Liver (tissue), 9 donors: ENCODE measurements around the gene FAM13A. TPM values are rescaled to one million over a fixed set of nuclear protein-coding genes. Genes with fewer than 3 reads are reported as not detected.
A peak's percentile ranks its signal among the peaks of the same experiment; 100 is the strongest.

Experiments
- DNase-seq: peaks from one replicate; pipeline ENCODE4 v3.0.0-alpha.2; 2017; ENCODE audit warnings: low spot score
- H3K27ac ChIP-seq, 2 donors: one replicate each; pipeline ENCODE4 v1.7.0; 2013; ENCODE audit warnings: inconsistent platforms in 2 of 2, low read length in 2 of 2, control low read depth in 1 of 2, low read depth in 1 of 2, mild to moderate bottlenecking in 1 of 2
- H3K27me3 ChIP-seq, 4 donors: one replicate each; pipeline versions ENCODE4 v1.6.1 to v1.7.0; 2013; ENCODE audit warnings: low read length in 3 of 4, inconsistent platforms in 1 of 4, mild to moderate bottlenecking in 1 of 4, moderate library complexity in 1 of 4; ENCODE audit not compliant: control insufficient read depth in 4 of 4, insufficient read depth in 4 of 4
- H3K36me3 ChIP-seq, 4 donors: one replicate each; pipeline versions ENCODE4 v1.6.1 to v1.7.0; 2013; ENCODE audit warnings: low read length in 3 of 4, mild to moderate bottlenecking in 3 of 4, low read depth in 1 of 4, moderate library complexity in 1 of 4; ENCODE audit not compliant: control insufficient read depth in 4 of 4, insufficient read depth in 3 of 4
- H3K4me1 ChIP-seq, 4 donors: one replicate each; pipeline versions ENCODE4 v1.6.1 to v1.7.0; 2013; ENCODE audit warnings: low read length in 3 of 4, mild to moderate bottlenecking in 3 of 4, moderate library complexity in 1 of 4; ENCODE audit not compliant: control insufficient read depth in 4 of 4, insufficient read depth in 4 of 4
- H3K4me3 ChIP-seq, 3 donors: one replicate each; pipeline versions ENCODE4 v1.6.1 to v1.7.0; 2013; ENCODE audit warnings: low read length in 3 of 3, control low read depth in 1 of 3, low read depth in 1 of 3, mild to moderate bottlenecking in 1 of 3
- H3K9ac ChIP-seq, 2 donors: one replicate each; pipeline ENCODE4 v1.7.0; 2013; ENCODE audit warnings: low read length in 2 of 2, mild to moderate bottlenecking in 2 of 2, moderate library complexity in 2 of 2, control low read depth in 1 of 2, low read depth in 1 of 2
- H3K9me3 ChIP-seq, 4 donors: one replicate each; pipeline versions ENCODE4 v1.6.1 to v1.7.0; 2013; ENCODE audit warnings: low read length in 3 of 4; ENCODE audit not compliant: control insufficient read depth in 4 of 4
- EGR1 ChIP-seq, 2 donors: IDR thresholded peaks; 2 replicates each; pipeline ENCODE4 v1.6.1; 2016 to 2018; ENCODE audit warnings: antibody characterized with exemption in 2 of 2, low read depth in 2 of 2
- FOXA2 ChIP-seq: IDR thresholded peaks from 2 replicates; pipeline ENCODE4 v1.6.1; 2016; ENCODE audit warnings: antibody characterized with exemption
- GABPA ChIP-seq, 2 donors: IDR thresholded peaks in 1 of 2; conservative IDR thresholded peaks in 1 of 2; 2 replicates each; pipeline ENCODE4 v1.6.1; 2016; ENCODE audit warnings: antibody characterized with exemption in 2 of 2, mild to moderate bottlenecking in 1 of 2, moderate library complexity in 1 of 2
- HNF4A ChIP-seq, 2 donors: conservative IDR thresholded peaks; 2 replicates each; pipeline ENCODE4 v1.6.1; 2016; ENCODE audit warnings: antibody characterized with exemption in 2 of 2, mild to moderate bottlenecking in 2 of 2
- HNF4G ChIP-seq: IDR thresholded peaks from 2 replicates; pipeline ENCODE4 v1.6.1; 2016; ENCODE audit warnings: antibody characterized with exemption
- JUND ChIP-seq, 2 donors: IDR thresholded peaks; 2 replicates each; pipeline ENCODE4 v1.6.1; 2016; ENCODE audit warnings: antibody characterized with exemption in 2 of 2
- NR2F2 ChIP-seq: IDR thresholded peaks from 2 replicates; pipeline ENCODE4 v1.6.1; 2016; ENCODE audit warnings: antibody characterized with exemption
- RAD21 ChIP-seq, 2 donors: IDR thresholded peaks; 2 replicates each; pipeline ENCODE4 v1.6.1; 2016; ENCODE audit warnings: antibody characterized with exemption in 2 of 2, mild to moderate bottlenecking in 2 of 2
- RXRA ChIP-seq, 2 donors: IDR thresholded peaks; 2 replicates each; pipeline ENCODE4 v1.6.1; 2017 to 2018; ENCODE audit warnings: antibody characterized with exemption in 2 of 2, mild to moderate bottlenecking in 1 of 2
- SP1 ChIP-seq: IDR thresholded peaks from 2 replicates; pipeline ENCODE4 v1.6.1; 2018; ENCODE audit warnings: antibody characterized with exemption, mild to moderate bottlenecking
- YY1 ChIP-seq: IDR thresholded peaks from 2 replicates; pipeline ENCODE4 v1.6.1; 2016; ENCODE audit warnings: antibody characterized with exemption, mild to moderate bottlenecking
- WGBS: extraction: QIAGEN DNeasy Blood & Tissue Kit; methylation state at CpG from one replicate; pipeline ENCODE4 v1.1.7; 2013; 5-methylcytosine and 5-hydroxymethylcytosine counted together
- polyA plus RNA-seq, 2 donors: library from polyadenylated mRNA; stranded (reverse) in 1 of 2; unstranded in 1 of 2; fragments of 200-250 nt in 1 of 2; fragments of >200 nt in 1 of 2; fragmentation: Nextera tagmentation in 1 of 2; extraction: Ambion mirVana in 1 of 2; gene quantifications; one replicate each; pipeline versions ENCODE4 v1.2.1 to v1.2.3, GENCODE V29; 2013 to 2015
- total RNA-seq, 2 donors: library from RNA; depleted of rRNA; stranded (reverse); fragments of >200 nt; gene quantifications; one replicate each; pipeline ENCODE4 v1.2.3, GENCODE V29; 2014
- TF ChIP-seq, protein P1 (sequence below): IDR thresholded peaks from 2 replicates; pipeline ENCODE4 v1.6.1; 2016; ENCODE audit warnings: antibody characterized with exemption
- TF ChIP-seq, protein P2 (sequence below): IDR thresholded peaks from 2 replicates; pipeline ENCODE4 v1.6.1; 2016; ENCODE audit warnings: antibody characterized with exemption
- TF ChIP-seq, protein P3 (sequence below): fragments of 150-350 bp; IDR thresholded peaks from 2 replicates; pipeline ENCODE4 v1.5.1; 2017; ENCODE audit warnings: improper control_type of control experiment, low read depth, low read length; ENCODE audit not compliant: missing input control
- TF ChIP-seq, protein P4 (sequence below): IDR thresholded peaks from 2 replicates; pipeline ENCODE4 v1.6.1; 2016; ENCODE audit warnings: antibody characterized with exemption
- donor health status: healthy.
- donor health status: healthy.
- donor health status: healthy.
- donor health status: healthy.
- donor health status: healthy.

Gene FAM13A
- total and polyA plus RNA-seq, 4 donors: 14.9 to 52.9 (median 27.6) TPM

DNA sequence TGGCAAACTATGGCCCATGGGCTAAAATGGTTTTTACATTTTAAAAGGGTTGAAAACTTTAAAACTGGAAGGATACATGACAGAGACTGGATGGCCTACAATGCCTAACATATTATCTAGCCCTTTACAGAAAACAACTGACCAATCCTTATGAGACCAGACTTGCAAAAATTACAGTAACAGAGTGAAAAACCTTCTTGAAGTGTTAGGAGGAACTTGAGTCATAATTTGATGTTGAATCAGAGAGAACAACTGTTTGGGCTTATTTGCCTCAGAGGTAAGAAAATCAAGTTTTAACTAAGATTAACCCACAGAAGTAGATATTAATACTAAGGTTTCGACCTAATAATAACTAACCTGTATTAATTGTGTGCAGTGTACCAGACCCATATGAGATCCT is 347.0 kb downstream of the FAM13A start:
- TF ChIP-seq RAD21 (IDR thresholded peaks at IDR 0.05): no peak
- TF ChIP-seq SP1: no peak
- TF ChIP-seq, protein P1, sequence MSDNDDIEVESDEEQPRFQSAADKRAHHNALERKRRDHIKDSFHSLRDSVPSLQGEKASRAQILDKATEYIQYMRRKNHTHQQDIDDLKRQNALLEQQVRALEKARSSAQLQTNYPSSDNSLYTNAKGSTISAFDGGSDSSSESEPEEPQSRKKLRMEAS: no peak
- TF ChIP-seq NR2F2: no peak
- TF ChIP-seq JUND (IDR thresholded peaks at IDR 0.05): no peak
- no peak for DNase-seq
- H3K36me3 ChIP-seq: peaks cover 0 to 15% (median 8%) of the 10 kb centered on the region in 4 donors
- H3K4me1 ChIP-seq: peaks cover 0 to 8% (median 3%) of the 10 kb centered on the region in 4 donors
- H3K27ac ChIP-seq: no peak overlapping the region
- no peaks in the 10 kb centered on the region for H3K27me3 ChIP-seq
- H3K9ac ChIP-seq: no peak overlapping the region
- WGBS: 98% methylated on average over 1 of the region's 1 CpG
- no peak overlapping the region for H3K4me3 ChIP-seq
- no peaks in the 10 kb centered on the region for H3K9me3 ChIP-seq

DNA sequence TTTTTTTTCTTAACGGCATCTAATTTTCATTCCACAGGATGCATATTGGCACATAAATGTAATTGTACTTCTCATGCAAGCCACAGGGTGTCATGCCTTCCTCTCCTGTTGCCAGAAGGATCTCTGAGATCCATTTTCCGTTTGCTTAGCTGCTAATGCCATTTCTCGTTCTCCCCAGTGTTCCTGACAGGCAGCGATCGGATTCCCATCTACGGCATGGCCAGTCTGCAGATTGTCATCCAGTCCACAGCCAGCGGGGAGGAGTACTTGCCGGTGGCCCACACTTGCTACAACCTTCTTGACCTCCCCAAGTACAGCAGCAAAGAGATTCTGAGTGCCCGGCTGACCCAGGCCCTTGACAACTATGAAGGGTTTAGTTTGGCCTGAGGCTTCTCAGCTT is 350.4 kb downstream of the FAM13A start:
- DNase-seq: no peak
- TF ChIP-seq, protein P2, sequence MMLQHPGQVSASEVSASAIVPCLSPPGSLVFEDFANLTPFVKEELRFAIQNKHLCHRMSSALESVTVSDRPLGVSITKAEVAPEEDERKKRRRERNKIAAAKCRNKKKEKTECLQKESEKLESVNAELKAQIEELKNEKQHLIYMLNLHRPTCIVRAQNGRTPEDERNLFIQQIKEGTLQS: no peak
- no peak for TF ChIP-seq GABPA (IDR thresholded peaks at IDR 0.05 in 1 of 2, conservative IDR thresholded peaks at IDR 0.05 in 1 of 2)
- peak; percentile 35 for TF ChIP-seq YY1
- TF ChIP-seq HNF4A (conservative IDR thresholded peaks at IDR 0.05): peak in 1 of 2 donors; percentile 13
- TF ChIP-seq RAD21 (IDR thresholded peaks at IDR 0.05): peak; percentile 97
- TF ChIP-seq FOXA2: no peak
- TF ChIP-seq, protein P3, sequence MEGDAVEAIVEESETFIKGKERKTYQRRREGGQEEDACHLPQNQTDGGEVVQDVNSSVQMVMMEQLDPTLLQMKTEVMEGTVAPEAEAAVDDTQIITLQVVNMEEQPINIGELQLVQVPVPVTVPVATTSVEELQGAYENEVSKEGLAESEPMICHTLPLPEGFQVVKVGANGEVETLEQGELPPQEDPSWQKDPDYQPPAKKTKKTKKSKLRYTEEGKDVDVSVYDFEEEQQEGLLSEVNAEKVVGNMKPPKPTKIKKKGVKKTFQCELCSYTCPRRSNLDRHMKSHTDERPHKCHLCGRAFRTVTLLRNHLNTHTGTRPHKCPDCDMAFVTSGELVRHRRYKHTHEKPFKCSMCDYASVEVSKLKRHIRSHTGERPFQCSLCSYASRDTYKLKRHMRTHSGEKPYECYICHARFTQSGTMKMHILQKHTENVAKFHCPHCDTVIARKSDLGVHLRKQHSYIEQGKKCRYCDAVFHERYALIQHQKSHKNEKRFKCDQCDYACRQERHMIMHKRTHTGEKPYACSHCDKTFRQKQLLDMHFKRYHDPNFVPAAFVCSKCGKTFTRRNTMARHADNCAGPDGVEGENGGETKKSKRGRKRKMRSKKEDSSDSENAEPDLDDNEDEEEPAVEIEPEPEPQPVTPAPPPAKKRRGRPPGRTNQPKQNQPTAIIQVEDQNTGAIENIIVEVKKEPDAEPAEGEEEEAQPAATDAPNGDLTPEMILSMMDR: peak; percentile 83
- TF ChIP-seq, protein P4, sequence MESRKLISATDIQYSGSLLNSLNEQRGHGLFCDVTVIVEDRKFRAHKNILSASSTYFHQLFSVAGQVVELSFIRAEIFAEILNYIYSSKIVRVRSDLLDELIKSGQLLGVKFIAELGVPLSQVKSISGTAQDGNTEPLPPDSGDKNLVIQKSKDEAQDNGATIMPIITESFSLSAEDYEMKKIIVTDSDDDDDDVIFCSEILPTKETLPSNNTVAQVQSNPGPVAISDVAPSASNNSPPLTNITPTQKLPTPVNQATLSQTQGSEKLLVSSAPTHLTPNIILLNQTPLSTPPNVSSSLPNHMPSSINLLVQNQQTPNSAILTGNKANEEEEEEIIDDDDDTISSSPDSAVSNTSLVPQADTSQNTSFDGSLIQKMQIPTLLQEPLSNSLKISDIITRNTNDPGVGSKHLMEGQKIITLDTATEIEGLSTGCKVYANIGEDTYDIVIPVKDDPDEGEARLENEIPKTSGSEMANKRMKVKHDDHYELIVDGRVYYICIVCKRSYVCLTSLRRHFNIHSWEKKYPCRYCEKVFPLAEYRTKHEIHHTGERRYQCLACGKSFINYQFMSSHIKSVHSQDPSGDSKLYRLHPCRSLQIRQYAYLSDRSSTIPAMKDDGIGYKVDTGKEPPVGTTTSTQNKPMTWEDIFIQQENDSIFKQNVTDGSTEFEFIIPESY: no peak
- TF ChIP-seq RXRA (IDR thresholded peaks at IDR 0.05): peak in 1 of 2 donors; percentile 21
- TF ChIP-seq NR2F2: no peak
- TF ChIP-seq HNF4G: no peak
- TF ChIP-seq EGR1 (IDR thresholded peaks at IDR 0.05; ENCODE audit: low read depth in 2 of 2): no peak
- no peak for TF ChIP-seq SP1
- peaks cover 0 to 8% (median 3%) of the 10 kb centered on the region in 4 donors for H3K4me1 ChIP-seq
- 34% methylated on average over 9 of the region's 9 CpGs for whole genome bisulfite sequencing
- no peaks in the 10 kb centered on the region for H3K27me3 ChIP-seq
- no peaks in the 10 kb centered on the region for H3K9me3 ChIP-seq
- peaks cover 0 to 24% (median 7%) of the 10 kb centered on the region in 4 donors for H3K36me3 ChIP-seq
- peak overlapping the region in 1 of 2 donors; percentile 54 for H3K27ac ChIP-seq
- H3K9ac ChIP-seq: peak overlapping the region in 1 of 2 donors; percentile 10
- no peak overlapping the region for H3K4me3 ChIP-seq
